Large intestine (tissue), 3 donors: ENCODE measurements around the gene EVL. TPM values are rescaled to one million over a fixed set of nuclear protein-coding genes. Genes with fewer than 3 reads are reported as not detected.

Experiments
- DNase-seq, 2 donors: peaks; one replicate each; pipeline versions ENCODE4 v3.0.0 to v3.0.0-alpha.2; 2013
- H3K27ac ChIP-seq: one replicate; pipeline ENCODE4 v1.5.1; 2013; ENCODE audit warnings: low read length
- H3K27me3 ChIP-seq: 2 replicates; pipeline ENCODE4 v1.6.1; 2013; ENCODE audit warnings: low read length; ENCODE audit not compliant: control insufficient read depth, insufficient read depth
- H3K36me3 ChIP-seq: 2 replicates; pipeline ENCODE4 v1.6.1; 2013; ENCODE audit warnings: low read length; ENCODE audit not compliant: control insufficient read depth, insufficient read depth
- H3K4me1 ChIP-seq: one replicate; pipeline ENCODE4 v1.6.1; 2013; ENCODE audit warnings: low read length; ENCODE audit not compliant: control insufficient read depth, insufficient read depth
- H3K4me3 ChIP-seq: one replicate; pipeline ENCODE4 v1.5.1; 2013; ENCODE audit warnings: low read length
- H3K9me3 ChIP-seq: one replicate; pipeline ENCODE4 v1.6.1; 2013; ENCODE audit warnings: mild to moderate bottlenecking, low read depth, low read length, moderate library complexity; ENCODE audit not compliant: control insufficient read depth
- WGBS: methylation state at CpG from one replicate; pipeline ENCODE4 v1.1.5; 2013; ENCODE audit warnings: low lambda C conversion rate; ENCODE audit not compliant: insufficient coverage; 5-methylcytosine and 5-hydroxymethylcytosine counted together
- polyA plus RNA-seq: library from polyadenylated mRNA; unstranded; fragments of 120-200 nt; gene quantifications from one replicate; pipeline ENCODE4 v1.2.1, GENCODE V29; 2013

Gene EVL
- polyA plus RNA-seq, 1 donor: 119 TPM

GRCh38 chr14:100073576-100074430, 8.6 kb downstream of the EVL start:
- DNase-seq: no peak
- no peak overlapping the region for H3K27ac ChIP-seq
- peaks cover 3% of the 10 kb centered on the region for H3K36me3 ChIP-seq
- no peaks in the 10 kb centered on the region for H3K9me3 ChIP-seq
- no peaks in the 10 kb centered on the region for H3K27me3 ChIP-seq
- no peaks in the 10 kb centered on the region for H3K4me1 ChIP-seq
- H3K4me3 ChIP-seq: no peak overlapping the region
- WGBS: no CpG with 5 or more reads among the region's 14 CpGs

GRCh38 chr14:100074431-100075100, 9.3 kb downstream of the EVL start:
- DNase-seq: no peak
- H3K27me3 ChIP-seq: no peaks in the 10 kb centered on the region
- H3K9me3 ChIP-seq: no peaks in the 10 kb centered on the region
- H3K4me3 ChIP-seq: no peak overlapping the region
- no peak overlapping the region for H3K27ac ChIP-seq
- peaks cover 3% of the 10 kb centered on the region for H3K36me3 ChIP-seq
- H3K4me1 ChIP-seq: no peaks in the 10 kb centered on the region
- WGBS: no CpG with 5 or more reads among the region's 7 CpGs

GRCh38 chr14:100075681-100076080, 10.5 kb downstream of the EVL start:
- H3K27ac ChIP-seq: no peak overlapping the region
- no peaks in the 10 kb centered on the region for H3K9me3 ChIP-seq
- no peaks in the 10 kb centered on the region for H3K4me1 ChIP-seq
- peaks cover 3% of the 10 kb centered on the region for H3K36me3 ChIP-seq
- no CpG with 5 or more reads among the region's 4 CpGs for WGBS
- H3K4me3 ChIP-seq: no peak overlapping the region
- no peaks in the 10 kb centered on the region for H3K27me3 ChIP-seq
- DNase-seq: no peak

- Histone ChIP-seq H3K4me3 (no peak overlapping the region), H3K9me3 (no peaks in the 10 kb centered on the region), H3K27ac (no peak overlapping the region)
Measured at GRCh38 chr14:100076133-100076532, 10.9 kb downstream of the EVL start.

GRCh38 chr14:100076606-100077005, 11.4 kb downstream of the EVL start:
- WGBS: 85% methylated on average over 2 of the region's 7 CpGs
- Histone ChIP-seq H3K4me1 (no peaks in the 10 kb centered on the region), H3K4me3 (no peak overlapping the region), H3K36me3 (peaks cover 3% of the 10 kb centered on the region), H3K27ac (no peak overlapping the region), H3K27me3 (no peaks in the 10 kb centered on the region), H3K9me3 (no peaks in the 10 kb centered on the region)
- DNase-seq: no peak

More at GRCh38 chr14:100076133-100076532, 10.9 kb downstream of the EVL start:
- no peaks in the 10 kb centered on the region for H3K27me3 ChIP-seq
- no CpG with 5 or more reads among the region's 5 CpGs for WGBS
- no peaks in the 10 kb centered on the region for H3K4me1 ChIP-seq
- H3K36me3 ChIP-seq: peaks cover 3% of the 10 kb centered on the region
- no peak for DNase-seq

- Histone ChIP-seq H3K9me3 (no peaks in the 10 kb centered on the region), H3K4me1 (no peaks in the 10 kb centered on the region), H3K36me3 (peaks cover 3% of the 10 kb centered on the region), H3K27ac (no peak overlapping the region), H3K4me3 (no peak overlapping the region), H3K27me3 (no peaks in the 10 kb centered on the region)
- no peak for DNase-seq
- no CpG with 5 or more reads among the region's 9 CpGs for WGBS
Measured at GRCh38 chr14:100077441-100077840, 12.2 kb downstream of the EVL start.

GRCh38 chr14:100078216-100078803, 13.1 kb downstream of the EVL start:
- WGBS: 67% methylated on average over 3 of the region's 10 CpGs
- no peaks in the 10 kb centered on the region for H3K4me1 ChIP-seq
- no peak for DNase-seq
- no peaks in the 10 kb centered on the region for H3K9me3 ChIP-seq
- no peaks in the 10 kb centered on the region for H3K27me3 ChIP-seq
- no peak overlapping the region for H3K4me3 ChIP-seq
- peaks cover 3% of the 10 kb centered on the region for H3K36me3 ChIP-seq
- H3K27ac ChIP-seq: no peak overlapping the region

GRCh38 chr14:100078997-100079725, 13.9 kb downstream of the EVL start:
- Histone ChIP-seq H3K36me3 (peaks cover 3% of the 10 kb centered on the region), H3K4me3 (no peak overlapping the region), H3K4me1 (no peaks in the 10 kb centered on the region), H3K27me3 (no peaks in the 10 kb centered on the region), H3K9me3 (no peaks in the 10 kb centered on the region), H3K27ac (no peak overlapping the region)
- DNase-seq: no peak
- WGBS: no CpG with 5 or more reads among the region's 9 CpGs

GRCh38 chr14:100079726-100080005, 14.4 kb downstream of the EVL start:
- H3K4me3 ChIP-seq: no peak overlapping the region
- no CpG with 5 or more reads among the region's 5 CpGs for WGBS
- no peak for DNase-seq
- no peaks in the 10 kb centered on the region for H3K4me1 ChIP-seq
- H3K27me3 ChIP-seq: no peaks in the 10 kb centered on the region
- H3K9me3 ChIP-seq: no peaks in the 10 kb centered on the region
- peaks cover under 1% of the 10 kb centered on the region for H3K36me3 ChIP-seq
- no peak overlapping the region for H3K27ac ChIP-seq

- DNase-seq: no peak
- H3K27ac ChIP-seq: no peak overlapping the region
- H3K36me3 ChIP-seq: peaks cover under 1% of the 10 kb centered on the region
- no peak overlapping the region for H3K4me3 ChIP-seq
- no CpG with 5 or more reads among the region's 5 CpGs for WGBS
- no peaks in the 10 kb centered on the region for H3K4me1 ChIP-seq
- no peaks in the 10 kb centered on the region for H3K9me3 ChIP-seq
- no peaks in the 10 kb centered on the region for H3K27me3 ChIP-seq
Measured at GRCh38 chr14:100080206-100080605, 15.0 kb downstream of the EVL start.
